ELF-1 (cell line): ENCODE data around the gene KRT16.
"Not testable (repeated sequence)": the region's sequence is repeated elsewhere in the genome, so short reads cannot be mapped to it uniquely, and the experiment has no call there.

Source experiments
- DNase-seq: peaks from one replicate; pipeline ENCODE4 v3.0.0-alpha.2; 2016; ENCODE audit warnings: low read depth, low spot score

Gene KRT16

DNA sequence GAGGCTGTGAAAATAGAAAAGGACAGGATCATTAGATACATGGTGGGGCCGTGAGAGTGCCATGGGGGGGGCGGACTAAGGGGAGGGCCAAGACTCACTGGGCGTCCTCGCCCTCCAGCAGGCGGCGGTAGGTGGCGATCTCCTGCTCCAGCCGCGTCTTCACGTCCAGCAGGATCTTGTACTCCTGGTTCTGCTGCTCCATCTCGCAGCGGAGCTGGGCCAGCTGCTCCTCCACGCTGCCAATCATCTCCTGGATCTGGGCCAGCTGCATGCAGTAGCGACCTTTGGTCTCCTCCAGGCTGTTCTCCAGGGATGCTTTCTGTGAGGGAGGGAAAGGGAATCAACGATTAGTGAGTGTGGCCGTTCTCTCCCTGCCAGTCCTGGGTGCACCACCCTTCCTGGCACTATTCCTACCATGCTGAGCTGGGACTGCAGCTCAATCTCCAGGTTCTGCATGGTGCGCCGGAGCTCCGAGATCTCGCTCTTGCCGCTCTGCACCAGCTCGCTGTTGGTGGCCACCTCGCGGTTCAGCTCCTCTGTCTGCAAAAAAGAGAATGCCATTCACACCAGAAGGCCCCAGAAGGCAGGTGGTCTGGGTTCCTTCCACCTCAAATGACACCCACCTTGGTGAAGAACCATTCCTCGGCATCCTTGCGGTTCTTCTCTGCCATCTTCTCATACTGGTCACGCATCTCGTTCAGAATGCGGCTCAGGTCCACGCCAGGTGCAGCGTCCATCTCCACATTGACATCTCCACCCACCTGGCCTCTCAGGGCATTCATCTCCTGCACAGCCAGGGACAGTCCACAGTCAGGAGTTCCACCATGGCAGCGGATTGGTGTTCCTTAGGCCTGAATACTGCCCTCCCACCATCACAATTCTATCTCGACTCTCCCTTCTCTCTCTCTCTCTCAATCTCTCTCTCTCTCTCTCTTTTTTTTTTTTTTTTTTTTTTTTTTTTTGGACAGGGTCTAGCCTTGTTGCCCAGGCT, 29.1 kb downstream of the KRT16 start:
- no peak for DNase-seq

DNA sequence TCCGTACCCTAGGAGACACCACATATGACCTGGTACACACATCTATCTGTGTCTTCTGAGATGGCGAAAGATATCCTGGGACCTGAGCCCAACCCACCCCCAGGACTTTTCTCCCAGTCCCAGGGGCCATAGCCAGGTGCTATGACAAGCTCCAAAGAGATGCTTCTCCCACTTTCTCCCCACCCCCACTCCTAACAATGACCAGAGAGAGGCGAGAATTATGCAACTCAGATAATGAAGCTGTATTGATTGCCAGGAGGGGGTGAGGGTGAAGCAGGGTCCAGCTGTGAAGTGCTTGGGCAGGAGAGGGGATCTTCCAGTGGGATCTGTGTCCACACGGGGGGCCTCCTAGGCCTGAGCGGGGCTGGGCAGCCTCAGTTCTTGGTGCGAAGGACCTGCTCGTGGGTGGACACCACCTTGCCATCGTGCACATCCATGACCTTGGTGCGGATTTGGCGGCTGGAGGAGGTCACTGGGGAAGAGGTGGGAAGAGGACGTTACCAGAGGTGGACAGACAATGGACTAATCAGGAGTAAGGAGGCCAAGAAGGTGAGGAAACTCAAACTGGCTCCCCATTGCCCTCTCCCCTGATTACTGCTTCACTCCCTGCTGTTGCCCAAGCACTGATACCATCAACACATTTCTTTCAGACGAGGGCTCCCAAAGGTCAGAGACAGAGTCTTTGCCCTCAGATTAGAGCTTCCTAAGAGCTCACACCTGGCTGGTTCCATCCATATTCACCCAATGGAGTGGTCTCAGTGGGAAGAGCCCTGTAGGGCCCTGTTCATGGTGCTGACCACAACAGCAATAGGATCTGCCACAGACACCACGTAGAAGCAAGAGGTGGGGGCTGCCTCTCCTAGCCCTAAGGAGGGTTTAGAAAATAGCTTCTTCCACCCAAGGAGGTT, 30.3 kb downstream of the KRT16 start:
- DNase-seq: not testable (repeated sequence)

GRCh38 chr17:41581366-41582060, 31.1 kb downstream of the KRT16 start:
- DNase-seq: no peak

DNA sequence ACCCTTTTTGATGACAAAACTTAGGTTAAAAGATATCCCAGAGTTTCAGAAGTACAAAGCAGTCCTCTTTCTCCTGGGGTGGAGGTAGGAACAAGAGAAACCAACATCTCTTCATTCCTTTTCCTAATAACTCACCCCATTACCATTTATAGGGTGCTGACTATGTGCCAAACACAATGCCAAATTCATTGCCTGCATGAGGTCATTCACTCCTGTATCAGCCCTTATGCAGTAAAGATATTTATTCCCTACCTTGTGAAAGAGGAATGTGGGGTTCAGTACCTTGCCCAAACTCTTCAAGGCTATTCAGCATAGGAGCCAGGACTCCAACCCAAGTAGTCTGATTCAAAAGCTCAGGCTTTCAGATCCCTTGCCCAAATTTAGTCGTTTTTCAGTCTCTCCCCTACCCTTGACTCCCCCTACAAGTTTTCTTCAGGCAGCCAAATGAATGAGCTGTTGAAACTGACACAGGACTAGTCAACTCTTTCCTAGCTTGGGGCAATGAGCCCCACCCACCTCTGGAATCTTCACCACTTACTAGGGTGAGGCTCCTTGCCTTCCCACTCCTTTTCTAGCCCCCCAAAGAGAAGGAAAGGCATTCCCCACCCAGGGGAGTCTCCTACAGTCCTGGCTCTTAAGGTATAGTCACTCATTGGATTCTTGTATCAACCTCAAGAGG, 31.7 kb downstream of the KRT16 start:
- no peak for DNase-seq

- no peak for DNase-seq
Measured at GRCh38 chr17:41580244-41580575, 32.4 kb downstream of the KRT16 start.

DNA sequence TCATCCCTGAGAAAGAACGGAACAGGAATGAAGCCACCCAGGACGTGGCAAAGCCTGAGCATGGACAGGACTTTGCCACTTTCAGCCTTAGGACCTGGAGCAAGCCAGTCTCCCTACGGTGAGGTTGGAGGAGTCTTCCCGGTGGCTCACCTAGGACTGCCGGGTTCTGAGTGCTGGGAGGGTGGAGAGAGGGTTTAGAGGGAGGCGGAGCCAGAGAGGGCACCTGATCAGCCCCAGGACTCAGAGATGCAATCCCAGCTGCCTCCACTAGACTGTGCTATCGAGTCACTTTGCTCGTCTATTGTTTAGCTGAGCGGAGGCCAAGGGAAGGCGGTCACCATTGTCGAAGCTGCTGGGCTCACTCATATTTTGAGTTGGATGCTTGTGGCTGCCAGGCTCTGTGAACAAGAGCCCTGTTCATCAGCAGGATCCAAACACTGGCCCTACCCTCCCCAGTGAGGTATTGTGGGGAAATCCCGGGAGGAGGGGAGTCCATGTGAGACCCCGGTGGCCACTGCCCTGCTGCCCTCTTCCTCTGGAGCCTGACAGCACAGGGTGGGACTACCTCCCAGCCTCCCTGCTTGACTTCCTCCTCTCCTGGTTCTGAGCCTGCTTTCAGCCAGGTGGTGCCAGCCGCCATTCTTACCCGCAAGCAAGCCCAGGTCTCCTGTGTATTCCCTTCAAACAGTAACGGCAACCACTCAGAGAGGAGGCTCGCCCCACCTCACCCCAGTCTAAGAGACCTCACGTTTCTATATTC, 32.9 kb downstream of the KRT16 start:
- DNase-seq: peak; percentile 97

GRCh38 chr17:41578971-41579370, 33.6 kb downstream of the KRT16 start:
- DNase-seq: no peak

GRCh38 chr17:41578538-41578937, 34.0 kb downstream of the KRT16 start:
- DNase-seq: no peak

DNA sequence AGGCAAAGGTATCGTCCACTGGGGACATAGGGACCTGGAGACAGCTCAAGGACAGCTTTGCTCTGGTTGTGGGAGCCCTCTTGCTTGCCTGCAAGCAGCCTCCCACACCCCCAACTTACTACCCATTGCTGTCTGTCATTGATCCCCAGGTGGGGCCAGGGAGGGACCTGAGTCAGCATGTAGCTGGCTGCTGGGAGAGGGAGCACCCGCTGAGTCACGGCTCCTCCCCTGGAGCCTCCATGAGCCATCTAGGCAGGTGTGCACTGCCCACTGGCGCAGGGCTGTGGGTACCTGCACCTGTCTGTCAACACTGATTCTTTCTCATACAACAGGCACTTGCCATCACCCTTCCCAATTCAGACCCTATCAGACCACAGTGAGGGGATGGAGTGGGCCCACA, 35.8 kb downstream of the KRT16 start:
- not testable (repeated sequence) for DNase-seq

DNA sequence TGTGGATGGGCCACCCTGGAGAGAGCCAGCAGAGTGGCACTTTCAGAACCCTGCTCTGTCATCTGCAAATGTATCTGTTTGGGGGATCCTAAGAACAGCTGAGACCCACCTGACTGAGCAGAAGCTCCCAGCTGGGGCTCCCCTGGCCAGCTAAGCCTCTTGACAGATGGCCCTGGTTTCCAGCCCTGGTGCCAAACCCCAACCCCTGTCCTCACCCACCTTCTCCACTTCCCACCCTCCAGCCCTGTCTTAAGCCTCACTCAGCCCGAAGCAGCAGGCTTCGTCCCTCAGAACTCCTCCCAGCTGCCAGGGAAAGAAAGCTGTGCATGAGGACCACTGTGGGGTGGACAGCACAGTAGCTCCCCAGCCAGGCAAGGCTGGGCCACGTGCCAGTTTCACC, 37.2 kb downstream of the KRT16 start:
- DNase-seq: no peak

DNA sequence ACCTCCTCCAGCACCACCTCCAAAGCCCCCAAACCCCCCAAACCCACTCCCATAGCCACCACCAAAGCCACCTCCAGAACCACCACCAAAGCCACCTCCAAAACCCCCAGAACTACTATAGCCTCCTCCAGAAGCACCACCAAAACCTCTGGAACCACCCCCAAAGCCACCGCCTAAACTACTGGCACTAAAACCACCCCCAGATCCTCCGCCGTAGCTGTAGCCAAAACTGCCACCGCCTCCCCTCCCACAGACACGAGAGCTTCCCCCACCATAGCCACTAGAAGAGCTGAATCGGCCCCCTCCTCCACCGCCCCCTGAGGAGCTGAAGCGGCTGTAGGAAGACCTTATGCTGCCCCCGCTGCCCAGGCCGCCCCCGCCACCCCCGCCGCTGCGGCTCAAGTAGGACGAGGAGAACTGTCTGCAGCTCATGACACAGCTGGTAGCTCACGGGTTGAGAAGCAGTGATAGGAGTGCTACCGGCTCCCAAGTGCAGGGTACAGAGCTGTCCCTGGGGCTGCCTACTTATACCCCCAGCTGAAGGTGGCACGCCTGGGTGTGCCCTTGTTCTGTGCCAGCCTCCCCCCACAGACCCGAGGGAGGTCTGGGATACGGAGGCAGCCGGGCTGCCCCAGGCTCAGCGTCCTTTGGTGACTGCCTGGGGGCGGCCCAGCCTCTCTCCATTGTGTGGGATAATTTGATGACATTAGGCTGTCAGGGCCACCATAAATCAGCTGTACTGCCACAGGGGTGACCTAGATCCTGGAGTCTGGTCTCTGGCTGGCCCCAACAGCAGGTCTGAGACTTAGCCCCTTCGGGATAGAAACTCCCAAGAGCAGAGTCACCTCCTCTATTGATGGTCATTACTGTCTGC, 40.8 kb downstream of the KRT16 start, which contains the start of gene KRT9:
TSS of gene KRT9 (minus strand) at position 499 of the 874 bp plus-strand sequence. CDS start at position 432, 67 bp downstream.
- DNase-seq: peak; percentile 85

DNA sequence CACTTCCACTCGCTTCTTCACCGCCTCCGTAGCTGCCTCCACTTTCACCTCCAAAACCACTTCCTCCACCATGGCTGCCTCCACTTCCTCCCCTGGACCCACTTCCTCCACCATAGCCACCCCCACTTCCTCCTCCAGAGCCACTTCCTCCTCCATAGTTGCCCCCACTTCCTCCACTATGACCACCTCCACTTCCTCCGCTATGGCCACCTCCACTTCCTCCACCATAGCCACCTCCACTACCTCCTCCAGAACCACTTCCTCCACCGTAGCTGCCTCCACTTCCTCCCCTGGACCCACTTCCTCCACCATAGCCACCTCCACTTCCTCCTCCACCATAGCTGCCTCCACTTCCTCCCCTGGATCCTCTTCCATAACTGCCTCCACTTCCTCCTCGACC, 45.2 kb downstream of the KRT16 start:
- no peak for DNase-seq

- DNase-seq: no peak
Measured at GRCh38 chr17:41565338-41565737, 47.2 kb downstream of the KRT16 start.

DNA sequence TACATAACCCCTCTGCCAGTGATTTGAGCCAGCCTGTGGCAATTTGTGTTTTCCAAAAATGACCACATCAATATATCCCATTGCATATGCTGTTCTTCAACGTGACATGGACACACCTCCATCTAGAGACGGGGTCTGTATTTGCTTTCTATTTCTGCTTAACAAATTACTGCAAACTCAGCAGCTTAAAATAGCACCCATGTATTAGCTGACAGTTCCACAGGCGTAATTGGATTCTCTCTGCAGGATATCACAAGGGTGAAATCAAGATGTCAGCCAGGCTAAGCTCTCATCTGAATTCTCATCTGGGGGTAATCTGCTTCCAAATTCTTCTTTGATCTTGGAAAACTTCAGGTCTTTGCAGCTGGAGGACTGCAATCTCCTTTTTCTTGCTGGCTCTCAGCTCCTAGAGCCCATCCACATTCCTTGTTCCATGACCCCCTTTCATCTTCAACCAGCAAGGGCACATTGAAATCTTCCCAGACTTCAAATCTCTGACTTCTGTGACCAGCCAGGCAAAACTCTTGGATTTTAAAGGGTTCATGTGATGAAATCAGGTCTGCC, 48.9 kb downstream of the KRT16 start:
- DNase-seq: peak; percentile 43

DNA sequence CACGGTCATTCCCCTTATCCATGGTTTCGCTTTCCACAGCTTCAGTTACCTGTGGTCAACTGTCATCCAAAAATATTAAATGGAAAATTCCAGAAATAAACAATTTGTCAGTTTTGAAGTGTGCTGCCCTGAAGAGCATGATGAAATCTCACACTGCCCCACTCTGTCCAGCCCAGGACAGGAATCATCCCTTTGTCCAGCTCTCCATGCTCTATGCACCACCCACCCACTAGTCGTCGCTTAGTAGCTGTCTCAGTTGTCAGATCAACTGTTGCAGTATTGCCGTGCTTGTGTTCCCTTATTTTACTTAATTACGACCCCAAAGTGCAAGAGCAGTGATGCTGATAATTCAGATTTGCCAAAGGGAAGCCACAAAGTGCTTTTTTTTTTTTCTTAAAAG, 51.0 kb downstream of the KRT16 start:
- no peak for DNase-seq
